HL-60 (cell line): ENCODE results near the gene KRTAP10-9.
"Not testable (repeated sequence)": the region's sequence is repeated elsewhere in the genome, so short reads cannot be mapped to it uniquely, and the experiment has no call there.

Experiments used
- DNase-seq, 2 experiments: peaks; one replicate each; pipeline ENCODE4 v3.0.0-alpha.2; 2010 to 2020; ENCODE audit warnings: low read depth in 1 of 2, low spot score in 1 of 2
- H3K27ac ChIP-seq: fragments of 250-450 bp; sonication (Bioruptor Pico); replicated peaks from 2 replicates; pipeline ENCODE4 v1.5.1; 2020; ENCODE audit warnings: mild to moderate bottlenecking, moderate library complexity
- H3K27me3 ChIP-seq: fragments of 250-450 bp; sonication (Bioruptor Pico); 2 replicates; pipeline ENCODE4 v1.5.1; 2021; ENCODE audit warnings: mild to moderate bottlenecking, moderate library complexity; ENCODE audit not compliant: insufficient read depth, poor library complexity, severe bottlenecking
- H3K4me3 ChIP-seq: replicated peaks from 2 replicates; pipeline ENCODE4 v1.5.1; 2011; ENCODE audit warnings: mild to moderate bottlenecking, control low read depth, low read length; ENCODE audit not compliant: insufficient read depth
- GABPA ChIP-seq: IDR thresholded peaks from 2 replicates; pipeline ENCODE4 v1.6.1; 2012; ENCODE audit warnings: low read depth
- POLR2AphosphoS5 ChIP-seq: IDR thresholded peaks from 2 replicates; pipeline ENCODE4 v1.6.1; 2012; ENCODE audit warnings: low read depth
- REST ChIP-seq: IDR thresholded peaks from 2 replicates; pipeline ENCODE4 v1.6.1; 2012; ENCODE audit warnings: low read depth; ENCODE audit not compliant: insufficient replicate concordance
- SPI1 ChIP-seq: IDR thresholded peaks from 2 replicates; pipeline ENCODE4 v1.6.1; 2012; ENCODE audit warnings: low read depth, mild to moderate bottlenecking, borderline replicate concordance
- TF ChIP-seq, protein P1 (sequence below): IDR thresholded peaks from one replicate; pipeline ENCODE4 v1.5.1; 2011; ENCODE audit warnings: low read length, control low read depth, inconsistent platforms; ENCODE audit not compliant: insufficient read depth

The KRTAP10-9 gene

DNA sequence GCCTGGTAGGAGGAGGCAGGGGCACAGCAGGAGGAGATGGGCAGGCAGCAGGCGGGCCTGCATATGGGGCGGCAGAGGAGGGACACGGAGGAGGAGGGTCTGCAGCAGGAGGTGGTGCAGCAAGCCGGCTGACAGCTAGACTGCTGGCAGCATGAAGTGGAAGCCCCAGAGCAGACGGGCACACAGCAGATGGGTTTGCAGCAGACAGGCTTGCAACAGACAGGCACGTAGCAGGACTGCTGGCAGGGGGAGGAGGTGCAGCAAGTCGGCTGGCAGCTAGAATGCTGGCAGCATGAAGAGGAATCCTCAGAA is 47.1 kb upstream of the KRTAP10-9 start:
- TF ChIP-seq, protein P1, sequence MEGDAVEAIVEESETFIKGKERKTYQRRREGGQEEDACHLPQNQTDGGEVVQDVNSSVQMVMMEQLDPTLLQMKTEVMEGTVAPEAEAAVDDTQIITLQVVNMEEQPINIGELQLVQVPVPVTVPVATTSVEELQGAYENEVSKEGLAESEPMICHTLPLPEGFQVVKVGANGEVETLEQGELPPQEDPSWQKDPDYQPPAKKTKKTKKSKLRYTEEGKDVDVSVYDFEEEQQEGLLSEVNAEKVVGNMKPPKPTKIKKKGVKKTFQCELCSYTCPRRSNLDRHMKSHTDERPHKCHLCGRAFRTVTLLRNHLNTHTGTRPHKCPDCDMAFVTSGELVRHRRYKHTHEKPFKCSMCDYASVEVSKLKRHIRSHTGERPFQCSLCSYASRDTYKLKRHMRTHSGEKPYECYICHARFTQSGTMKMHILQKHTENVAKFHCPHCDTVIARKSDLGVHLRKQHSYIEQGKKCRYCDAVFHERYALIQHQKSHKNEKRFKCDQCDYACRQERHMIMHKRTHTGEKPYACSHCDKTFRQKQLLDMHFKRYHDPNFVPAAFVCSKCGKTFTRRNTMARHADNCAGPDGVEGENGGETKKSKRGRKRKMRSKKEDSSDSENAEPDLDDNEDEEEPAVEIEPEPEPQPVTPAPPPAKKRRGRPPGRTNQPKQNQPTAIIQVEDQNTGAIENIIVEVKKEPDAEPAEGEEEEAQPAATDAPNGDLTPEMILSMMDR: no peak
- TF ChIP-seq POLR2AphosphoS5: no peak
- no peak for TF ChIP-seq SPI1
- TF ChIP-seq REST: no peak
- no peak for TF ChIP-seq GABPA
- H3K27ac ChIP-seq: no peak overlapping the region
- DNase-seq: no peak
- no peaks in the 10 kb centered on the region for H3K27me3 ChIP-seq
- no peak overlapping the region for H3K4me3 ChIP-seq

GRCh38 chr21:44580231-44580821 is 46.6 kb upstream of the KRTAP10-9 start, which contains the start of gene KRTAP10-5:
TSS of gene KRTAP10-5 (minus strand) at chr21:44580604. CDS start at chr21:44580578, 26 bp downstream.
- not testable (repeated sequence) for H3K27ac ChIP-seq, H3K27me3 ChIP-seq, DNase-seq, H3K4me3 ChIP-seq

GRCh38 chr21:44581158-44581557 is 45.7 kb upstream of the KRTAP10-9 start:
- TF ChIP-seq SPI1: no peak
- no peak for TF ChIP-seq GABPA
- no peak for TF ChIP-seq REST
- TF ChIP-seq, protein P1: no peak
- TF ChIP-seq POLR2AphosphoS5: no peak

GRCh38 chr21:44582055-44582454 is 44.8 kb upstream of the KRTAP10-9 start:
- H3K4me3 ChIP-seq: no peak overlapping the region
- TF ChIP-seq POLR2AphosphoS5: no peak
- TF ChIP-seq SPI1: no peak
- no peak for TF ChIP-seq REST
- TF ChIP-seq, protein P1: no peak
- no peak for TF ChIP-seq GABPA

More at GRCh38 chr21:44581158-44581557, 45.7 kb upstream of the KRTAP10-9 start:
- Histone ChIP-seq H3K4me3 (no peak overlapping the region), H3K27ac (no peak overlapping the region), H3K27me3 (no peaks in the 10 kb centered on the region)
- no peak for DNase-seq

More at GRCh38 chr21:44582055-44582454, 44.8 kb upstream of the KRTAP10-9 start:
- DNase-seq: no peak
- no peaks in the 10 kb centered on the region for H3K27me3 ChIP-seq
- H3K27ac ChIP-seq: no peak overlapping the region
